Erythroblast (primary cell): ENCODE results near the gene COA1.

Source experiments
- GATA1 ChIP-seq: IDR thresholded peaks from 2 replicates; pipeline ENCODE4 v1.6.1; 2011; ENCODE audit warnings: low read depth, mild to moderate bottlenecking, control low read depth, low read length, moderate library complexity
- POLR2A ChIP-seq: IDR thresholded peaks from 2 replicates; pipeline ENCODE4 v1.6.1; 2011; ENCODE audit warnings: mild to moderate bottlenecking, low read length

DNA sequence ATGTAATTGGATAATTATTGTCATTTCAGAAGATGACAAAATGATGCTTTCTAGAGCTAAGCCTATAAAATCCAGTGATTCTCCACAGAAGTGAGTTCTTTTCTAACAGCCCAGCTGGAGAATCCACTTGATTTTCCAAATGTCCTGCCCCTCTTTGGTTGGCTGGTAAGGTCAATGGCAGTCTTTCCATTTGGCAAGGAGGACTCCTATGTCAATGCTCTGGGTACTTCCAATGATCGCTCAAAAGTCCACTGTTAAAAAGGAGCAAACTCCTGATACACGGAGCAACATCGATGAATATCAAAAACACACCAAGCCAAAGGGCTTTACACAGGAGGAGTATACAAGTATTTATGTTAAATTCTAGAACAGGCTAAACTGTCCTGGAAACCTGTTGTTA is 88.6 kb downstream of the COA1 start:
- TF ChIP-seq POLR2A = no peak
- TF ChIP-seq GATA1 = no peak
